KOPT-K1 (cell line): ENCODE data around the gene TMC3.
"Not testable (repeated sequence)": the region's sequence is repeated elsewhere in the genome, so short reads cannot be mapped to it uniquely, and the experiment has no call there.

Source experiments
- H3K27ac ChIP-seq: fragments of 200-600 bp; sonication (generic); 2 replicates; pipeline ENCODE4 v1.5.1; 2016; ENCODE audit warnings: antibody characterized with exemption, mild to moderate bottlenecking, low read depth, low read length; ENCODE audit not compliant: poor library complexity, severe bottlenecking
- H3K36me3 ChIP-seq: fragments of 200-600 bp; sonication (generic); 2 replicates; pipeline ENCODE4 v1.5.1; 2017; ENCODE audit warnings: antibody characterized with exemption, mild to moderate bottlenecking, low read length, moderate library complexity; ENCODE audit not compliant: insufficient read depth
- H3K9me3 ChIP-seq: fragments of 200-600 bp; sonication (generic); 2 replicates; pipeline ENCODE4 v1.5.1; 2017; ENCODE audit warnings: antibody characterized with exemption, low read length, mild to moderate bottlenecking; ENCODE audit not compliant: insufficient read depth, poor library complexity, severe bottlenecking

Gene TMC3

DNA sequence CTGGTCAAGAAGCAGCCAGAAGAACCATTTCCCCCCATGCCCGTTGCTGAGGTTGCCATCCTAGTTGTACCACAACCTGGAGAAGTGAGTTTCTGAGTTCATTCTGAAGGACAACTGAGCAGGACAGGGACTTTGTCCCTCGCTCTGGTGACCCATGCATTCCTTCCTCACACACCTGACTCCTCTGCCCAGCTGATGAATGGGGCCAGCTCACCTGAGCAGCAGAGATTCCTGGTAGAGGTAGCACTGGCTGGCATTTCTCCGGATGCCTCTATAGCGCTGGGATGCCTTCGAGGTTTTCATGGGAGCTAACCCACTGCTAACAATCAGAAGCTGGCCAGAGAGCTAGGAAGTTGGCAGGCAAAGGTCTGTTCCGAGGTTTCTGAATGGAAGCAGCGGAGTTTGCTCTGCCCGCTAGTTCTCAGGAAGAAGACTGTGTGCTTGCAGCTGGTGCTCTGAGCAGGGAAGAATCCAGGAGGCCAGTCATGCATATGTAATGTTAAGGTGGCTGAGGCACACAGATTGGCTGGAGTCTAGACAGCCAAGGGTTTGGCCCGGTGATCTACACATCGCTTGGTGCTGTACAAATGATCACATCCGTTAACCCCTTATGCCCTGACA is at the start of gene TMC3:
TMC3 (minus strand) TSS at position 439 of the 621 bp plus-strand sequence; CDS start at position 303, 136 bp downstream.
- no peak within 1 kb of the TSS for H3K27ac ChIP-seq
- H3K9me3 ChIP-seq, result no peaks in the 10 kb centered on the region
- no peaks in the 10 kb centered on the region for H3K36me3 ChIP-seq

GRCh38 chr15:81421461-81421860 is 47.4 kb upstream of the TMC3 start:
- no peaks in the 10 kb centered on the region for H3K36me3 ChIP-seq
- no peaks in the 10 kb centered on the region for H3K9me3 ChIP-seq
- no peak overlapping the region for H3K27ac ChIP-seq

DNA sequence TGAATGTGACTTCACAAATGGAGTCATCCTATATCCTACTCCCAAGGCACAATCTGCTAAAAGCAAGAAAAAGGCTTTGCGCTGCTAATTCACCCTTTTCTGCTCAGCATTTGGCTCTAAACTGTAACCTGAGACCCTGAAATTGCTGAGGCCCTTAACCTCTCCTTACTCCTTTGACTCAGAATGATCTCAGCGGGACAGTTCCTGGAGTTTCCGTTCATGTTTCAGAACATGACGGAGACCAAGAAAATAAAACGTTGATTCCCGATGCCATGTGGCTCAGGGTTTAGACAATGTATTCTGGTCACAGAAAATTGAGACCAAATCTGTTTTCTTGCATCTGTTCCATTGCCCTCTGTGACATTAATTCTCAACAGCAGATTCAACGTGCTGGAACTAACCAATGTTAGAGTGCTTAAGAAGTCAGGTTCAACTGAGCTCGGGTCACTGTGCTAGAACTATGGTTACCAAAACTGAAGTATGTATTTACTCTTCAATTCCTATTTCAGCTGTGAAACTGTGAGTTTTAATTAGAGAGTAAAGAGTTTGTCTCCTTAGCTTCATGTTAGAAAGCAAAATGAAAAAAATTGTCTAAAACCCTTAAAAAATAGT is 45.4 kb upstream of the TMC3 start:
- H3K36me3 ChIP-seq, result no peaks in the 10 kb centered on the region
- no peaks in the 10 kb centered on the region for H3K9me3 ChIP-seq
- no peak overlapping the region for H3K27ac ChIP-seq

DNA sequence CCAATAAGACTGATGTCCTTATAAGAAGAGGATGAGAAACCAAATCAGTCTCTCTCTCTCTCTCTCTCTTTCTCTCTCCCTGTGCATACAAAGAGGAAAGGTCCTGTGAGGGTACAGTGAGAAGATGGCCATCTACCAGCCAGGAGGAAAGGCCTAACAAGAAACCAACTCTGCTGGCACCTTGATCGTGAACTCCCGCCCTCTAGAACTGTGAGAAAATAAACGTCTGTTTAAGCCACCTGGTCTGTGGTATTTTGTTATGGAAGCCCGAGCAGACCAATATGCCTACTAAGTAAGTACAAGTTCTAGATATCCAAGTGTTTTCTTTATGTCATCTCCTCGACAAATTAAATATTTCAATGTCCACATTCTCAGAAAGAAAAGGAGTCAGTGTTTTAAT is 44.9 kb upstream of the TMC3 start:
- no peaks in the 10 kb centered on the region for H3K36me3 ChIP-seq
- no peaks in the 10 kb centered on the region for H3K9me3 ChIP-seq
- no peak overlapping the region for H3K27ac ChIP-seq

- H3K27ac ChIP-seq, result no peak overlapping the region
- H3K9me3 ChIP-seq, result no peaks in the 10 kb centered on the region
- H3K36me3 ChIP-seq, result no peaks in the 10 kb centered on the region
These were observed 44.4 kb upstream of the TMC3 start for GRCh38 chr15:81418444-81418843.

GRCh38 chr15:81414274-81414968 is 40.4 kb upstream of the TMC3 start:
- not testable (repeated sequence) for H3K27ac ChIP-seq, H3K36me3 ChIP-seq, H3K9me3 ChIP-seq

GRCh38 chr15:81413851-81414250 is 39.8 kb upstream of the TMC3 start:
- Histone ChIP-seq H3K27ac (no peak overlapping the region), H3K9me3 (no peaks in the 10 kb centered on the region), H3K36me3 (no peaks in the 10 kb centered on the region)

- H3K27ac ChIP-seq, result no peak overlapping the region
- no peaks in the 10 kb centered on the region for H3K9me3 ChIP-seq
- H3K36me3 ChIP-seq, result no peaks in the 10 kb centered on the region
These were observed 38.1 kb upstream of the TMC3 start for GRCh38 chr15:81411969-81412633.

- Histone ChIP-seq H3K9me3 (no peaks in the 10 kb centered on the region), H3K36me3 (no peaks in the 10 kb centered on the region), H3K27ac (no peak overlapping the region)
These were observed 37.0 kb upstream of the TMC3 start for GRCh38 chr15:81411051-81411450.

GRCh38 chr15:81410318-81410753 is 36.3 kb upstream of the TMC3 start:
- Histone ChIP-seq H3K9me3 (no peaks in the 10 kb centered on the region), H3K27ac (no peak overlapping the region), H3K36me3 (no peaks in the 10 kb centered on the region)

DNA sequence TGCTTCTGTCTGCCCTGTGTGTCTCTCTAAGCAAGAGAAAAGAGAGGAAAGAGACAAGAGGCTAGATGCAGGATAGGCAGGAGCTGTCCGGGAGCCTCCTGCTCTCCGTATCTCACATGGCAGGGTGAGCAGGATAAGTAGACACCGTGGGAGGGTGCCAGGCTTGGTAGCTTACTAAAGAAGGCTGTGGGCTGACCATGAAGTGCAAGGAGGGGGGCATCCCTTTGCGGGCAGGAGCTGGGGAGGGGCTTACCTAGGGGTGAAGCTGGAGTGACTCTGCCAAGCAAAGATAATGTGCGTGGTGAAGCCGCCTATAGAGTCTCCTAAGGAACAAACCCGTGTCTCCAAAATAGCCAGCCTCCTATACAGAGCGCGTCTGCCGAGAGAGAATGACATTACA is 33.7 kb upstream of the TMC3 start:
- H3K27ac ChIP-seq, result no peak overlapping the region
- no peaks in the 10 kb centered on the region for H3K36me3 ChIP-seq
- H3K9me3 ChIP-seq, result no peaks in the 10 kb centered on the region

DNA sequence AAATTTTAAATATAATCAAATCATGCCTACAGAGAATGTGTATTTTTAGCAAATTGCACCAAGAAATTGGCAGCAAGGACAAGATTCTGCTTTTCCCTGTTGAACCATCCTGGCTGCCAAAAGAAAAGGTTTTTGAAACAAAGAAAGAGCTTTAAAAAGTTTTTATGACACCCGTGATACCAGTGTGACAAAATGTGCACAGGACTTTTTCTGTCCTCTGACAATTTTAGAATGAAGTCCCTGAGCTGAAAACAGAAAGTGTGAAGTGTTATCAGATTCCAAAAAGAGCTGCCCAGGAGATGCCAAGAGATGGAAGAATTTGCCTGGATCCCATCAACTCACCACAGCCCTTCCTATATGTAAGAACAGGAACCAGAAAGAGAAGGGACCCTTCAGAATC is 33.2 kb upstream of the TMC3 start:
- Histone ChIP-seq H3K9me3 (no peaks in the 10 kb centered on the region), H3K27ac (no peak overlapping the region), H3K36me3 (no peaks in the 10 kb centered on the region)

GRCh38 chr15:81400640-81401236 is 26.7 kb upstream of the TMC3 start:
- Histone ChIP-seq H3K9me3 (no peaks in the 10 kb centered on the region), H3K27ac (no peak overlapping the region), H3K36me3 (no peaks in the 10 kb centered on the region)

DNA sequence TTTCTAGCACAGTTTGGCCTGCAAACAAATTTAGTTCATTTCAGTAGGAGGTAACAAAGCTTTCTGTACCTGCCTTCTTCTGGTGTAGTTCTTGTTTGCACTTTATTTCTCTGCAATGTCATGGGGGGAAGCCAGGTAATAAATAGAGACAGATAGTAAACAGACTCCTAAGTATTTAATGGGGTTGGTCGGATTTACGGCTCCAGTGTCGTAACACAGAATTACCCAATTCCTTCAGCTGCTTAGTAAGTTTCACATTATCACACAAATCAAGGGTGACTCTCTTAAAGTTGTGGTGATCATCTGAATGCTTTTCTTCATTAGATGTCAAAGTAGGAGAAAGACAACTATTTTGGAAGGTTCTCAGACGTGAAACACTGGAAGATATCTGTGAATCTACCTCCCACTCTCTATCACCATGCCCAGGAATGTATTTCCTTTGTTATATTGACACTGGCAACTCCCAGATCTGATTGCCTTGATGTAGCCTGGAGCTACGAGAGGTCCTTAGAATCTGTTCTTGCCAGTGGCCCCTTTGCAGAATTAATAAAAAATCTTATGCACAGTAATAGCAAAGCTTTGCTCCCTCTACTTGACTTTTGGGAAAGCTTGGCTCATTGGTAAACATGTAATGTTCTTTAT is 25.0 kb upstream of the TMC3 start:
- Histone ChIP-seq H3K27ac (no peak overlapping the region), H3K9me3 (no peaks in the 10 kb centered on the region), H3K36me3 (no peaks in the 10 kb centered on the region)

GRCh38 chr15:81398456-81398855 is 24.4 kb upstream of the TMC3 start:
- no peaks in the 10 kb centered on the region for H3K36me3 ChIP-seq
- no peaks in the 10 kb centered on the region for H3K9me3 ChIP-seq
- no peak overlapping the region for H3K27ac ChIP-seq
